Sciatic nerve (tissue), 2 donors: ENCODE results near the gene CAGE1. TPM values are rescaled to one million over a fixed set of nuclear protein-coding genes. Genes with fewer than 3 reads are reported as not detected.

Source experiments
- ATAC-seq: fragments of 200-7000 bp; cut with Tn5 transposase; one replicate; pipeline ENCODE4 v1.9.1; 2020; ENCODE audit warnings: mild to moderate bottlenecking, moderate library complexity
- DNase-seq: peaks from one replicate; pipeline ENCODE4 v3.0.0-alpha.2; 2020; ENCODE audit warnings: low spot score
- intact Hi-C: fragments of 100-400 bp; cut with DNase I; formaldehyde crosslinking; loops from one replicate; pipeline ENCODE4 v1.14.2; 2022
- total RNA-seq: library from RNA; stranded (reverse); fragmentation: NEBNext Ultra II Directional; extraction: Animal tissue kit (Norgen Biotek cat#: 25700); gene quantifications from one replicate; pipeline ENCODE4 v1.2.1, GENCODE V29; 2021
- donor health status: DM: no; HTN: no; CAD: no.
- donor health status: DM: no; HTN: no; CAD: no.

CAGE1 gene
- total RNA-seq = not detected

DNA sequence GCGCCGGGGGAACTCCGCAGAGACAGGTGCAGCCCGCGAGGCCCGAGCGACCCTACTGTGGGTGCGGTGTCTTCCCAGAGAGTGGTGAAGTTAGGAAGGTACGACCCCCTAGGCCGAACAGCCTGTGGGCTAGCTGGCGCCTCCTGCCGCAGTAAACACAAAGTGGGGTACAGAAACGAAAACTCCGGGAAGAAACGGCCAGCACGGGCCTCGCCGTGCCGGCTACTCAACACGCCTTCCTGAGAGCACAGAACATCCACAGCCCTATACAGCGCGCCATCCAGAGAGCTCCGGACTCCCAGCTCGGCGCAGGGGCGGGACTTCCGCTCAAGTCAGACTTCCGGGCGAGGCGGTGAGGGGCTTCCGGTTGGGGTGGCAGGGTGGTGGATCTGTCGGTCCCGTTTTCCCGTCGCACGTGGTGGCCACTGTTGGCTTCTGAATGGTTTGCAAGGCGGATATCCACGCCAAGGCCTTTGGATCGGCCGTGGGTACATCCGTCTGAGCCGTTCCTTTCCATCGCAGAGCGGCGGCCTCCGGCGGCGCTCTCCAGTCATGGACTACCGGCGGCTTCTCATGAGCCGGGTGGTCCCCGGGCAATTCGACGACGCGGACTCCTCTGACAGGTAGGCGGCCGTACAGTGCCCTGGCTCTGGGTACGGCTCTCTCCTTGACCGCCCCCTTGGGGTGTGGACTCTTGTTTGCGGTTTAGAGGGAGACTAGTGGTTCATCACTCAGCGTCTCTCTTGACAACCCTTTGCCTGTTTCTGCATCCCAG, at the start of gene CAGE1, which contains the start of gene RIOK1:
CAGE1 (minus strand) TSS at position 292 of the 775 bp plus-strand sequence. CDS start 2,569 bp downstream, outside the sequence.
RIOK1 (plus strand) TSS at position 358 of the 775 bp plus-strand sequence; CDS start at position 553, 195 bp downstream.
- ATAC-seq (peak; percentile 100), DNase-seq (peak; percentile 97)
- intact Hi-C loops = loop anchor here (10.0 kb wide), 1 partner anchor 115 kb away; no protein-coding TSS in a partner anchor

DNA sequence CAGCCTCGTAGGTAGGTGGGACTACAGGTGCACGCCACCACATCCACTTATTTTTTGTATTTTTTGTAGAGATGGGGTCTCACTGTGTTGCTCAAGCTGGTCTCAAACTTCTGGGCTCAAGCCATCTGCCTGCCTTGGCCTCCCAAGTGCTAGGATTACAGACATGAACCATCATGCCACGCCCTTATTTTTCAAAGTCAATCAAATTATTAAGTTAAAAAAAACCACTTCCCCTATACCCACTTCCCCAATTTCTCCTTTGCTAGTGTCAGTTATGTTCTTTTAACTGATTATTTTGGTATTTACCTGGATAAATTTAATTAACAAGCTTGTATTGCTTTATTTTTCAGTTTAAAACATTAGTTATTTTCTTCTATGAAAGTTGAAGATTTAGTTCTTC, 49.7 kb upstream of the CAGE1 start:
- intact Hi-C loops = loop anchor here (5.0 kb wide), 1 partner anchor 1822 kb away; no protein-coding TSS in a partner anchor
- DNase-seq = no peak
- ATAC-seq = no peak

DNA sequence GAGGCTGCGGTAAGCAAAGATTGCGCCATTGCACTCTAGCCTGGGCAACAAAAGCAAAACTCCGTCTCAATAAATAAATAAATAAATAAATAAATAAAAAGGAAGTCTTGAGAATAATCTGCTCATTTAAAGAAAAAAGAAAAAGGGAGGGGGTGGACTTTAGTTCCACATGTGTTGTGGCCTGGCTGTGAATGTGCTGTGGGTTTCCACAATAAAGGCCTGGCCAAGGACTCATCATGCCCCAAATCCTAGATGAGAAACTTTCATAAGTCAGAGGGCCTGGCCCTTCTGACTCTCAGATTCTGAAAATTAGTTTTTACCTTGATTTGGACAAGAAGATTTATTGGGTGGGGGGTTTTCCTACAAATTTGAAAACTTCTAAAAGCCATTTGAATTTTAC, 48.5 kb upstream of the CAGE1 start:
- intact Hi-C loops = loop anchor here (5.0 kb wide), 1 partner anchor 1821 kb away; no protein-coding TSS in a partner anchor
- DNase-seq = no peak
- ATAC-seq = no peak

DNA sequence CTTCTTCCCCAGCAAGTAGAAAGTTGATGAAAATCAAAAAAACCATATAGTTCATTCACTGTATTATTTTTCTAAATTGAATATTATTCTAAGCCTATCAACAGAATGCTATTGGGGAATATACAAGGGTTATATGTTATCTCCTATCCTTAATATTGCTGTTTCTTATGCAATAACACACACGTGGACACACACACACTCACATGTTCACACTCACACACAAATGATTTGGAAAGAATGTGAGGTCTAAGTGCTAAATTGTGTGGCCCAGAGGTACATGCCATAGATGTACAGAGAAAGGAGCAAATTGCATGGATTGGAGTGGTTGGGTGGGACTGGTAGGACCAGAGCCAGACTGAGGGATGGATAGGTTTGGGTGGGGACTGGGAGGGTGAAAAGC, 45.1 kb upstream of the CAGE1 start:
- DNase-seq = no peak
- no peak for ATAC-seq
- intact Hi-C loops = loop anchor here (5.0 kb wide), 1 partner anchor 1817 kb away; no protein-coding TSS in a partner anchor

DNA sequence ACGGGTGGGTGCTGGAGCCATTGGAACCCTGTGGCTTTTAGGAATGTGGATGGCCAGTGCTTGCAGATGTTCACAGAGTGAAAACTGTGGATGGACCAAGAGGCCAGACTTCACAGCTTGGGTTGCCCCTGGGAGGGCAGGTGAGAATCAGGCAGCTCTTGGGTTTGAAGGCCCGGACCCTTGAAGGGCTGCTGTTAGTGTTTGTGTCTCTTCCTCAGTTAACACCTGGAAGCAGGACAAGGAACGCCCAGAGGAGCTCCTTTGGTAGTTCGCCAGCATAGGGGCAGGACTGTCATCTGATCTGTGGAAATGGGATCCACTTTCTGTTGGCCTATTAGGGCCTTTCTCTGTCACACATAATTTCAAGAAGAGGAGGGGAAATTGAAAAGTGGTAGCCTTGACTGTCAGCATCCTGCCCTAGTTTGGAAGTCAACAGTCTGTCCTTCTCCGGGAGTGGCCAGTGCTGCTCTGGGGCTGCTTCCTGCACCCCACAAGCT, 43.6 kb upstream of the CAGE1 start:
- ATAC-seq = no peak
- no peak for DNase-seq
- intact Hi-C loops = no loop called here

DNA sequence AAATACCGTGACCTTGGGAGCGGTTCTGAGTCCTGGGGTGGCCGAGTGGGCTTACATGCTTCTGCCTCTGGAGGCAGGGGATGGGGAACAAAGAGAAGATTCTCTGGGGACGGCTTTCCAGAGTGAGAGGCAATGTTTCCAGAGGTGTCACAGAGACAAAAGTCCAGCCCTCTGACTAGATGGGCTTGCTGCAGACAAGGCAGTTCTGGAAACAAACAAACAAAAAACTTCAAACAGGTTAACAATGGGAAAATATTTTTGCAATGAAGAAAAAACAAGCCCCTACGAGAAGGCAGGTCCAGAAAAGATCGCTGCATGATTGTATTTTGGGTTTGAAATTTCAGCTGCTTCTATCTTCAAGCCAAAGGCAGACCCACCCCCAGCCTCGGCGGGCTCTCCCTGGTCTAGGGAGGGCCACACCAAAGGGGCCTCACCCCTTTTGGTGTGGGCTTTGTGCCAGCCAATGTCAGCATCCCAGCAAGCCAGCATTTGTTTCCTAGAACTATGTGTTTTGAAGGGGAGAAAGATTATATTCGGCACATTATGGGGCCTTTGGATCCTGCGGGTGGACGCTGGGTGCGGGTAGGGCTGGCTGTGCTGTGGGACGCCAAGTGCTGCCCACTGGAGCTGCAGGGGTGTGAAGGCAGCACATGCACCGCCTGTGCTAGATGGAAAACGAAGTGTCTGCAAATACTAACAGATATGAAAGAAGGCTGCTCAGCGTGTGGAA, 43.0 kb upstream of the CAGE1 start:
- ATAC-seq (peak; percentile 29), DNase-seq (no peak)
- intact Hi-C loops = no loop called here

DNA sequence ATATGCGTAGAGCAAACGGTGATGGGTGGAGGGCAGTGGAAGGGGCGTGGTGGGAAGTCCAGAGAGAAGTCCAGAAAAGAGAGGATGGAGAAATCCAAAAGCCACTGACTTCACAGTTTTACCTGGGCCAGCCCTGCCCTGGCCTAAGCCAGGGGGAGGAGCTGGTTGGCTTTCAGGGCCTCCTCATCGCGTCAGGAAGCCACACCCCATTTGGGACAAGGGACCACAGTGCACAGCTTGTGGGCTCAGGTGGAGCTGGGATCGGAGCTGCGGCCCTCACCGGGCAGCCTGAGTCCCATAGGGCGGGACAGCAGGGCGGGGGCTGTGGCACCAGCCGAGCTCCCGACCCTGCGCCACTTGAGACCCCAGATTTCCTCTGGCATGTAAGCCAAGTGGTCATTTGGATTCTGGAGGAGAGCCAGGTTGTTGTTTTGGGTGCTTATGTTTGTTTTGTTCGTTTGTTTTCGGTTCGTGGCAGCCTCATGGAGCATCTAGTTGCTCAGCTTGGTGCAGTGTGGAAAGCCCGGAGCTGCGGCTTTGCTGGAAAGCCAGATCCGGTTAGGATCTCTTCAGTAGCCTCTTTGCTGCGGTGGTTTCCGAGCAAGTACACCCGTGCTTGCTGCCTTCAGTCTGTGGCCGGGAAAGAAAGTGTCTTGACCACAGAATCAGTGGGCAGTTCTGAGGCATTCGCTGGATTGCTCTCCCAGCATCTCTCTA, 42.3 kb upstream of the CAGE1 start:
- intact Hi-C loops = no loop called here
- ATAC-seq (peak; percentile 69), DNase-seq (no peak)

DNA sequence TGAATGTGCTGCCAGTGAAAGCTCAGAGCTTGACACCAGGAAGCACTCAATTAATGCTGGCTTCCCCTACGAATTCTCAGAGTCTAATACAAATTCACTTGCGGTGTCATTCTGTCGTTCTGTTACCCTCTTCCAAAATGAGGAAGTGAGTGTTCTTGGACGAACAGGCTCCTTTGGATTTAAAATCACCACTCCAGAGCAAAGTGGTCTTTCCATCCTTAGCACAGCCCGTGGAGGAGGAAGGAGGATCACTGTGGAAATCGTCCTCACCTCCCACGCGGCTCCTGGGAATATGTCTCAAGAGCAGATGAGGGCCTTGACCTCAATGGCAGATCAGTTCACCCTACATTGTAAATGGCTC, 41.8 kb upstream of the CAGE1 start:
- intact Hi-C loops = no loop called here
- no peak for DNase-seq
- peak; percentile 38 for ATAC-seq

DNA sequence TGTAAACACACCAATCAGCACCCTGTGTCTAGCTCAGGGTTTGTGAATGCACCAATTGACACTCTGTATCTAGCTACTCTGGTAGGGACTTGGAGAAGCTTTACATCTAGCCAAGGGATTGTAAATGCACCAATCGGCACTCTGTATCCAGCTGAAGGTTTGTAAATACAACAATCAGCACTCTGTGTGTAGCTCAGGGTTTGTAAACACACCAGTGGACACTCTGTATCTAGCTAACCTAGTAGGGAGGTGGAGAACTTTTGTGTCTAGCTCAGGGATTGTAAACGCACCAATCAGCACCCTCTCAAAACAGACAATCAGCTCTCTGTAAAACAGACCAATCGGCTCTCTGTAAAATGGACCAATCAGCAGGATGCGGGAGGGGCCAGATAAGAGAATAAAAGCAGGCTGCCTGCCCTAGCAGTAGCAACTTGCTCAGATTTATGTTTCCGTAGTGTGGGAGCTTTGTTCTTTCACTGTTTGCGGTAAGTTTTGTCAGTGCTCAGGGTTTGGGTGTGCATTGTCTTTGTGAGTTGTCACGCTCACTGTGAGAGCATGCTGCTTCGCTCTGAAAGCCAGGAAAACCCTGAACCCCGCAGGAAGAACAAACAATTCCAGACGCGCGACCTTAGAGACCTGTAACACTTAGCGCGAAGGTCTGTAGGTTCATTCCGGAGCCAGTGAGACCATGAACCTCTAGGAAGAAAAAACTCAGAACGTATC, 37.1 kb upstream of the CAGE1 start:
- intact Hi-C loops = no loop called here
- no peak for ATAC-seq
- DNase-seq = no peak

DNA sequence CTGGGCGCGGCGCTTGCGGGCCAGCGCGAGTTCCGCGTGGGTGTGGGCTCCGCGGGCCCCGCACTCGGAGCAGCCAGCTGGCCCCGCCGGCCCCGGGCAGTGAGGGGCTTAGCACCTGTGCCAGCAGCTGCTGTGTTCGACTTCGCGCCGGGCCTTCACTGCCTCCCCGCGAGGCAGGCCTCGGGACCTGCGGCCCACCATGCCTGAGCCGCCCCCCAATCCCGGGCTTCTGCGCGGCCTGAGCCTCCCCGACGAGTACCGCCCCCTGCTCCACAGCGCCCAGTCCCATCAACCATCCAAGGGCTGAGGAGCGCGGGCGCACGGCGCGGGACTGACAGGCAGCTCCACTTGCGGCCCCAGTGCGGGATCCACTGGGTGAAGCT, 36.3 kb upstream of the CAGE1 start:
- no peak for DNase-seq
- ATAC-seq = no peak
- intact Hi-C loops = no loop called here

DNA sequence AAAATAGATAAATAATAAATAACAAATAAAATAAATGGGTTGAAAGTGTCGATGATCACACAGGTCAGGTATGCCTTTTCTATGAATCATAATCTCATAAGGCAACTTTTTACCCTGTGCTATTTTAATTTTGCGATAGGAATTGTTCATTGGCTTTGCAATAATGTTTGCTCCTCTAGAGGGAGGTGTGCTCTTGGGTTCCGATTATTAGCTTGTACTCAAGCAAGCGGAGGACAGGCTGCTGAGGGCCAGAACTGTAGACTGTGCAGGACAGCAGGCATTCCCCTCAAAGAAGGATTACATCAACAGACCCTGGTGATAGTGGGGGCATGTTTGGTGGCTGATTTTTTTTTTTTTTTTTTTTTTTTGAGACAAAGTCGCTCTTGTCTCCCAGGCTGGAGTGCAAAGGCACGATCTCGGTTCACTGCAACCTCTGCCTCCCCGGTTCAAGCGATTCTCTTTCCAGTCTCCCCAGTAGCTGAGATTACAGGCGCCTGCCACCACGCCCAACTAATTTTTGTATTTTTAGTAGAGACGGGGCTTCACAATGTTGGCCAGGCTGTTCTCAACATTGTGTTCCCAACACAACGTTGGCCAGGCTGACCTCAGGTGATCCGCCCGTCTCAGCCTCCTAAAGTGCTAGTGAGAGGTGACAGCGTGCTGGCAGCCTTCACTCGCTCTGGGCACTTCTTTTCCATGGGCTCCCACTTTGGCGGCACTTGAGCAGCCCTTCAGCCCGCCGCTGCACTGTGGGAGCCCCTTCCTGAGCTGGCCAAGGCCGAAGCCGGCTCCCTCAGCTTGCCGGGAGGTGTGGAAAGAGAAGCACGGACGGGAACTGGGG, 35.6 kb upstream of the CAGE1 start:
- intact Hi-C loops = no loop called here
- ATAC-seq (peak; percentile 65), DNase-seq (no peak)

DNA sequence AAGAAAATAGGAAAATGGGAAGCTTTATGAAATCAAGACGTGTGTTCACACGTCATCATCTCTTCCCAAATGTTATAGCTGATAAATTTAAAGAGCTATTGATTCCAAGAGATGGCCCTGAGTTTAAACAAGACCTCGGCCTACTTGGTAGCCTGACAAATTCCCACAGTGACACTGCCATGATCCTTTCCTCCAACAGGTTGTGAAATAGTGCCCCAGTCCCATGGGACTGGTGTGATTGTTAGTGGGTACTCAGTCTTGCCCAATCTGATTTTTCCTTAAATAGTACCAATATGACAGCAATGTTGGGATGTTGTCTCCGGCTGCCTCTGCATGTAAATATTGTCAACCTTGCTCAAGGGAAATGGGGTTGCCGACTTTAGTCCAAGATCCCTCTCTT, 34.5 kb upstream of the CAGE1 start:
- intact Hi-C loops = no loop called here
- DNase-seq (no peak), ATAC-seq (peak; percentile 41)

DNA sequence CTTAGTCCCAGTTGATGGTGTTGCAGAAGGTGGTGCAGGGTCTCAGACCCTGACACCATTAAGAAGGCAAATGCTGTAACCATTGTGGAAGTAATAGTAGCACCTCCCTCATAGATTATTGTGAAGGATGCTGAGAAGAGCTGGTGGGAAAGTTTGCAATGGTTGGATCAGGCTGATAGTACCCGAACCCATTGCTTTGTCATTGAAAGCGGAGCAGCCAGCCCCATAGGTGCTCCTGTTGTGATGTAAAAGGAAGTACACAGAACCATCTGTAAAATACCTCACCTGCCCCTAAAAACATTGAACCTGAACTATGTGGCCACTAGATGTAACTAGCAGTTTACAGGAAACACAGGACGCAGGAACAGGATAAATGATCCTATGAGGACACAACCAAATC, 31.5 kb upstream of the CAGE1 start:
- intact Hi-C loops = no loop called here
- ATAC-seq (no peak), DNase-seq (no peak)

DNA sequence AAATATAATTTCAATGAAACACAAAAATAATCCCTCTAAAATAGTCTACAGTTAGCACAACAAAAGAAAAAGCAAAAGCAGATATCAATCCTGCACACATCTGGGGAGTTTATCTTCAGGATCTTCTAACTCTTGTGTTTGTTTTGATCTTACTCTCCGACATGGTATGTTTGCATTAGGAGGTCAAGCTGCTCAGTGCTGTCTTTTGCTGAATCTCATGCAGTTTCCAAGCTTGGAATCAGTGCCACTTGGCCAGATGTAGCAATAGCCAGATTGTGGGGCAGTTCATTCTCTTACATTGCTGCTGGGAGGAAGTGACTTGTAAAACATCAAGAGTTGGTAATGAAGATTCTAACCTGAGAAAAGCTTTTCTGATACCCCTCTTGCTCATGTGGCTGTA, 29.5 kb upstream of the CAGE1 start:
- DNase-seq = no peak
- ATAC-seq = no peak
- intact Hi-C loops = no loop called here

DNA sequence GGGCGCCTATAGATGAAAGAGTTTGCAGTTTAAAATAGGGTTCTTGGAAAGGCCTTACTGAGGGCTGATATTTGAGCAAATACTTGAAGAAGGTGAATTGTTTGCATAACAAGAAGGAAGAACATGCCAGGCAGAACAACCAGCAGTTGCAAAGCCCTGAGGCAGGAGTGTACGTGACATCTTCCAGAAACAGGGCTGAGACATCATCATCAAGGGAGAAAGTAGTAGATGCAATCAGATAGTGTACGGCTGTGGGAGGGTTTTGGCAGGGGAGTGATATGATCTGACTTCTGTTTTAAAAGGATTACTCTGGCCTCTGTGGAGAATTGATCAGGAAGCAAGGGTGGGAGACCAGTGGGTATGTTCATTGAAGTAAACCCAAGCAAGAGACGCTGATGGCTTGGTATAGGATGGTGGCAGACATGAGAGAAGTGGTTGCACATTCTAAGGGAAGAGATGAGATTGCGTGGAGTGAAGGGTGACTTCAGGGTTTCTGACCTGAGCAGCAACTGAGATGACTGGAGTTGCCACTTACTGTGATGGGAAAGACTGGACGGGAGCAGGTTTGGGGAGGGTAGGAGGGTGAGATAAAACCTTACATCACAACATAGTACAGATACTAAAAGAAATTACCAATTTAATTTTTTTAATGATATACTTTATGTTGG, 28.8 kb upstream of the CAGE1 start:
- intact Hi-C loops = no loop called here
- ATAC-seq (no peak), DNase-seq (no peak)

DNA sequence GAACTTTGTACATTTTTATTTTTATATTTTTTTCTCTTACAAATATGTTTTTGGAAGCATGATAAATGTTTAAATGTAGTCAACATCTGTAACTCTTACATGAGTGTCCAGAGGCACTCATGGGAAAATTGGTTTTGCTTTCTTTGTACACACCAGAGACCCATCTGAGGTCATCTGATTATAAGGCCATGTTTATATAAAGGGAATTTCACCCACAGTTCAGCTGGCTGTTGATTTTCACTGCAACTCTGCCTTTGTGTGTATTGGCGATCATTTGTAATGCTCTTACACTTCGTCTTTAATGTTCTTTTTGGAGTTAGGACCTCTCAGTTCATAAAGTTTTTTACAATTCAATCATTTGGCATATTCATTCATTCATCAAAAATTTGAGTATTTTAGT, 28.1 kb upstream of the CAGE1 start:
- ATAC-seq (no peak), DNase-seq (no peak)
- intact Hi-C loops = no loop called here

DNA sequence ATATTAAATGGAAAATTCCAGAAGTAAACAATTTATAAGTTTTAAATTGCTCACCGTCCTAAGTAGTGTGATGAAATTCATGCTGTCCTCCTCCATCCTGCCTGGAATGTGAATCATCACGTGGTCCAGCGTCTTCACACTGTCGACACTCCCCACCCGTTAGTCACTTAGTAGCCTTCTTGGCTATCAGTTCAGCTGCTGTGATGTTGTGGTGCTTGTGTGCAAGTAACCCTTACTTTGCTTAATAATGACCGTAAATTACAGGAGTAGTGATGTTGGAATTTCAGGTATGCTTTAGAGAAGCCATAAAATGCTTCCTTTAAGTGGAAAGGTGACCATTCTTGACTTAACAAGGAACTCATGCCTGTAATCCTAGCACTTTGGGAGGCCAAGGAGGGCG, 25.3 kb upstream of the CAGE1 start:
- no peak for ATAC-seq

More for the DNA sequence above, 25.3 kb upstream of the CAGE1 start:
- no peak for DNase-seq
- intact Hi-C loops = no loop called here
